ENCODE data around the gene ALK. TPM values are rescaled to one million over a fixed set of nuclear protein-coding genes. Genes with fewer than 3 reads are reported as not detected.

ALK gene
- total RNA-seq, 1 experiment from 2014 or later, result not detected

- H2AFZ ChIP-seq (ENCODE audit: low read length), result no peak overlapping the region
- DNase-seq, result no peak
- H3K27ac Mint-ChIP-seq, result no peak overlapping the region; a peak in 1 of 7 replicates
Measured at GRCh38 chr2:29398384-29399237, 522.8 kb downstream of the ALK start.

More at GRCh38 chr2:29398384-29399237, 522.8 kb downstream of the ALK start:
- H3K27me3 ChIP-seq (ENCODE audit: insufficient read depth, low read length), result no peaks in the 10 kb centered on the region
- no peak overlapping the region for H2BK15ac ChIP-seq (ENCODE audit: low read depth, low read length)
- no peaks in the 10 kb centered on the region for H4K20me1 ChIP-seq (ENCODE audit: control insufficient read depth, insufficient read depth, insufficient read length)
- H3K27ac ChIP-seq (ENCODE audit: insufficient read length, low read depth, low read length), result no peak overlapping the region
- no peak overlapping the region for H3K9ac ChIP-seq (ENCODE audit: extremely low read depth, insufficient read length, low read length)
- TF ChIP-seq CTCF (conservative IDR thresholded peaks at IDR 0.05), result no peak
- no peak overlapping the region for H3K14ac ChIP-seq (ENCODE audit: insufficient read depth, low read length)
- H3K4me3 Mint-ChIP-seq, result no peak overlapping the region
- no peak overlapping the region for H3T11ph ChIP-seq (ENCODE audit: low read length)
- no peak overlapping the region for H3K23ac ChIP-seq (ENCODE audit: insufficient read length, low read depth, low read length)
- no peaks in the 10 kb centered on the region for H3K9me3 ChIP-seq (ENCODE audit: control insufficient read depth, low read depth, low read length)
- no peak overlapping the region for H3K4ac ChIP-seq (ENCODE audit: low read depth, low read length)
- H3K4me2 ChIP-seq (ENCODE audit: insufficient read depth, insufficient read length, low read length), result no peak overlapping the region
- WGBS (ENCODE audit: extremely low coverage, insufficient read length, low lambda C conversion rate), result no CpG with 5 or more reads among the region's 8 CpGs
- H3K9me3 Mint-ChIP-seq, result no peaks in the 10 kb centered on the region; a peak in 1 of 5 replicates
- no peak overlapping the region for H2BK120ac ChIP-seq (ENCODE audit: low read depth, low read length, poor library complexity, severe bottlenecking)
- no peaks in the 10 kb centered on the region for H3K27me3 Mint-ChIP-seq (ENCODE audit: low read depth)
- H3K56ac ChIP-seq (ENCODE audit: insufficient read length, low read depth, low read length), result no peak overlapping the region
- no peak overlapping the region for H2BK5ac ChIP-seq (ENCODE audit: insufficient read length, low read length)
- no peak overlapping the region for H4K8ac ChIP-seq (replicated peaks; ENCODE audit: insufficient read length, low read depth, low read length)
- no peak overlapping the region for H3K18ac ChIP-seq (ENCODE audit: insufficient read length, low read depth, low read length)
- no peaks in the 10 kb centered on the region for H3K36me3 Mint-ChIP-seq (ENCODE audit: insufficient read depth in 1 of 3, low read depth in 3 of 3)
- no peak overlapping the region for H4K5ac ChIP-seq (ENCODE audit: insufficient read length, low read depth, low read length)
- H3K4me1 Mint-ChIP-seq, result peaks cover 8 to 14% of the 10 kb centered on the region in 2 experiments
- no peak overlapping the region for H4K91ac ChIP-seq (ENCODE audit: insufficient read length, low read depth, low read length)
- no peaks in the 10 kb centered on the region for H3K23me2 ChIP-seq (ENCODE audit: insufficient read length, low read depth, low read length, poor library complexity, severe bottlenecking)
- H3K79me1 ChIP-seq (ENCODE audit: insufficient read depth, low read depth, low read length, poor library complexity, severe bottlenecking), result no peaks in the 10 kb centered on the region
- peaks cover 2% of the 10 kb centered on the region; the same call in 1 of the 2 replicates for H3K4me1 ChIP-seq (ENCODE audit: insufficient read depth, low read length)
- no peaks in the 10 kb centered on the region for H3K79me2 ChIP-seq (ENCODE audit: insufficient read depth, low read length)
- H2BK20ac ChIP-seq (ENCODE audit: low read depth, low read length, poor library complexity, severe bottlenecking), result no peak overlapping the region
- no peak overlapping the region for H2BK12ac ChIP-seq (ENCODE audit: insufficient read length, low read depth, low read length)
- H2AK5ac ChIP-seq (ENCODE audit: insufficient read length, low read length), result no peak overlapping the region
